Upper lobe of right lung (tissue), 1 donor: Measurements from ENCODE around the gene PDE7B. TPM values are rescaled to one million over a fixed set of nuclear protein-coding genes. Genes with fewer than 3 reads are reported as not detected.

Experiments used
- ATAC-seq: fragments of 200-7000 bp; cut with Tn5 transposase; one replicate; pipeline ENCODE4 v1.9.1; 2020; ENCODE audit warnings: mild to moderate bottlenecking, moderate library complexity
- DNase-seq: peaks from one replicate; pipeline ENCODE4 v3.0.0-alpha.2; 2020
- H3K27ac ChIP-seq: fragments of 200-600 bp; one replicate; pipeline ENCODE4 v1.8.0; 2022
- H3K27me3 ChIP-seq: fragments of 200-600 bp; one replicate; pipeline ENCODE4 v1.8.0; 2022; ENCODE audit warnings: mild to moderate bottlenecking
- H3K36me3 ChIP-seq: fragments of 200-600 bp; one replicate; pipeline ENCODE4 v1.8.0; 2022
- H3K4me1 ChIP-seq: fragments of 200-600 bp; one replicate; pipeline ENCODE4 v1.8.0; 2022
- H3K4me3 ChIP-seq: fragments of 200-600 bp; one replicate; pipeline ENCODE4 v1.8.0; 2022; ENCODE audit warnings: mild to moderate bottlenecking
- H3K9me3 ChIP-seq: fragments of 200-600 bp; one replicate; pipeline ENCODE4 v1.8.0; 2022
- CTCF ChIP-seq: fragments of 200-600 bp; IDR thresholded peaks from one replicate; pipeline ENCODE4 v1.8.0; 2022; ENCODE audit warnings: antibody characterized with exemption
- intact Hi-C: fragments of 100-400 bp; cut with DNase I; formaldehyde crosslinking; loops from one replicate; pipeline ENCODE4 v1.11.0; 2022
- total RNA-seq: library from RNA; stranded (reverse); fragmentation: NEBNext Ultra II Directional; extraction: Animal tissue kit (Norgen Biotek cat#: 25700); gene quantifications from one replicate; pipeline ENCODE4 v1.2.1, GENCODE V29; 2021
- donor health status: DM: no; HTN: yes; CAD: no; lungs with severe emphysema.

PDE7B gene
- total RNA-seq, 1 donor from 2014 or later: 4.2 TPM

DNA sequence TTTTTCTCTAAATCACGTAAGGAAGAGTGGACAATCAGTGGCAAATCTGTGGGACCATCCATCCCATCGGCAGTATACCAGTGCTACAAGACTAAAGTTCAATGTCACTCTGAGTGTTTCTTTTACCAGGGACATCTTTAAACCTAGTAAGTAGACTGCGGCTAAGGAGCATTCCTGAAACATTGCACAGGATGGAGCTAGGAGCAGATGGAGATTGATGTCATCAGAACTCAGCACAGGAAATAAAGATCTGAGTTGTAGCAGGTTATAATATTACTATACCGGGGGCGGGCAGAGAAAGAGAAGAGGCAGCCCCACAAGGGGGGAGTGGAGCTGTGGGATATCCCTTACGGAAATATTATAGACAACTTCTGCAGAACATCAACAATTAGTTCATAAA, 236.5 kb downstream of the PDE7B start:
- ATAC-seq: no peak
- intact Hi-C loops: no loop called here
- H3K36me3 ChIP-seq: no peaks in the 10 kb centered on the region
- H3K4me1 ChIP-seq: peaks cover 7% of the 10 kb centered on the region
- H3K27ac ChIP-seq: no peak overlapping the region
- H3K4me3 ChIP-seq: no peak overlapping the region
- no peak for DNase-seq
- no peak for TF ChIP-seq CTCF
- no peaks in the 10 kb centered on the region for H3K27me3 ChIP-seq
- no peaks in the 10 kb centered on the region for H3K9me3 ChIP-seq

GRCh38 chr6:136088693-136089092, 237.2 kb downstream of the PDE7B start:
- TF ChIP-seq CTCF: no peak

DNA sequence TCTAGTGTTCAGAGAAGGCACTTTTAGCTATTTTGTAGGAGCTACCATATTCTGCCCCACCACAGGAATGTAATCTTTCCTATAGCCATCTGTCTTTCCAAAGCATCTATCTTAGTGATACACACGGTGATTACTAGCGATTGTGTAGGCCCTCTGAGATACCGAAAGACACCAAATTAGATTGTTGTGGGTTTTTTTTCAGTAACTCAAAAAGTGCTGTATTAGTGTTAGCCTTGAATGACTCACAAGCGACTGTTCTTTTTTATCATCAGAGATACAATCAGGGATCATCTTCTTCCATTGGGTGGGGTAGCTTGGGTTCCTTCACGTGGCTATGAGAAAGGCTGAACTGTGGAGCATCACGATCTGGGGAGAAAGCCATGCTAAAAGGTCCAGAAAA, 238.4 kb downstream of the PDE7B start:
- intact Hi-C loops: no loop called here
- TF ChIP-seq CTCF: no peak

More at GRCh38 chr6:136088693-136089092, 237.2 kb downstream of the PDE7B start:
- no peaks in the 10 kb centered on the region for H3K9me3 ChIP-seq
- DNase-seq (no peak), ATAC-seq (no peak)
- H3K27me3 ChIP-seq: no peaks in the 10 kb centered on the region
- no peak overlapping the region for H3K4me3 ChIP-seq
- H3K27ac ChIP-seq: no peak overlapping the region
- intact Hi-C loops: no loop called here
- no peaks in the 10 kb centered on the region for H3K36me3 ChIP-seq
- no peaks in the 10 kb centered on the region for H3K4me1 ChIP-seq

GRCh38 chr6:136090929-136091328, 239.4 kb downstream of the PDE7B start:
- Histone ChIP-seq H3K4me1 (peaks cover 7% of the 10 kb centered on the region), H3K4me3 (no peak overlapping the region), H3K27ac (no peak overlapping the region), H3K9me3 (no peaks in the 10 kb centered on the region), H3K27me3 (no peaks in the 10 kb centered on the region), H3K36me3 (no peaks in the 10 kb centered on the region)
- TF ChIP-seq CTCF: no peak
- DNase-seq (no peak), ATAC-seq (no peak)
- intact Hi-C loops: no loop called here

More for the DNA sequence above, 238.4 kb downstream of the PDE7B start:
- no peak overlapping the region for H3K27ac ChIP-seq
- H3K4me1 ChIP-seq: no peaks in the 10 kb centered on the region
- DNase-seq: no peak
- H3K36me3 ChIP-seq: no peaks in the 10 kb centered on the region
- H3K27me3 ChIP-seq: no peaks in the 10 kb centered on the region
- H3K4me3 ChIP-seq: no peak overlapping the region
- ATAC-seq: no peak
- H3K9me3 ChIP-seq: no peaks in the 10 kb centered on the region

GRCh38 chr6:136092897-136093296, 241.4 kb downstream of the PDE7B start:
- Histone ChIP-seq H3K4me1 (peaks cover 13% of the 10 kb centered on the region), H3K36me3 (no peaks in the 10 kb centered on the region), H3K4me3 (no peak overlapping the region), H3K27ac (no peak overlapping the region), H3K9me3 (no peaks in the 10 kb centered on the region), H3K27me3 (no peaks in the 10 kb centered on the region)
- TF ChIP-seq CTCF: no peak
- intact Hi-C loops: no loop called here
- ATAC-seq: no peak
- DNase-seq: no peak

DNA sequence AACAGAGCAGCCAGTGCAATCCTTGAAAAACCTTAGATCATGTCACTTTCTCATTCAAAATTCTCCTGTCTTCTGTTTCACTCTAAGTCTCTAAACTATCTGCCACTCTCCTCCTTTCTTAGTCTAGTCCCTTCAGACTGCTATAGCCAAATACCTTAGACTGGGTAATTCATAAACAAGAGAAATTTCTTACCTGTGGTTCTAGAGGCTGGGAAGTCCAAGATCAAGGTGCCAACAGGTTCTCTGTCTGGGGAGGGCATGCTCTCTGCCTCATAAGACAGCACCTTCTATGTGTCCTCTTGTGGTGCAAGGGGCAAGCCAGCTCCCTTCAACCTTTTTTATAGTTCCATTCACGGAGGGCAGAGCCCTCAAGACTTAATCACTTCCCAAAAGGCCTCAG, 242.3 kb downstream of the PDE7B start:
- Histone ChIP-seq H3K4me1 (peaks cover 13% of the 10 kb centered on the region), H3K36me3 (no peaks in the 10 kb centered on the region), H3K4me3 (no peak overlapping the region), H3K27me3 (no peaks in the 10 kb centered on the region), H3K27ac (no peak overlapping the region), H3K9me3 (no peaks in the 10 kb centered on the region)
- DNase-seq (no peak), ATAC-seq (no peak)
- TF ChIP-seq CTCF: no peak
- intact Hi-C loops: no loop called here
